Colonic mucosa (tissue), 4 donors: Measurements from ENCODE around the gene FOCAD. TPM values are rescaled to one million over a fixed set of nuclear protein-coding genes. Genes with fewer than 3 reads are reported as not detected.

ENCODE experiments used
- DNase-seq: peaks from one replicate; pipeline ENCODE4 v3.0.0-alpha.2; 2020
- H3K27ac ChIP-seq: fragments of 200-600 bp; one replicate; pipeline ENCODE4 v1.8.0; 2021
- H3K27me3 ChIP-seq: fragments of 200-600 bp; one replicate; pipeline ENCODE4 v1.8.0; 2021
- H3K36me3 ChIP-seq: fragments of 200-600 bp; one replicate; pipeline ENCODE4 v1.8.0; 2021
- H3K4me1 ChIP-seq: fragments of 200-600 bp; one replicate; pipeline ENCODE4 v1.8.0; 2021; ENCODE audit warnings: mild to moderate bottlenecking
- H3K4me3 ChIP-seq: fragments of 200-600 bp; one replicate; pipeline ENCODE4 v1.8.0; 2021
- H3K9ac ChIP-seq, 2 donors: one replicate each; pipeline ENCODE4 v1.7.0; 2013; ENCODE audit warnings: control low read depth in 2 of 2, low read depth in 2 of 2, low read length in 2 of 2
- H3K9me3 ChIP-seq: fragments of 200-600 bp; one replicate; pipeline ENCODE4 v1.8.0; 2021
- CTCF ChIP-seq: fragments of 200-600 bp; IDR thresholded peaks from one replicate; pipeline ENCODE4 v1.8.0; 2022; ENCODE audit warnings: antibody characterized with exemption, mild to moderate bottlenecking
- intact Hi-C: fragments of 100-400 bp; cut with DNase I; formaldehyde crosslinking; loops from one replicate; pipeline ENCODE4 v1.14.1; 2022
- total RNA-seq, 2 donors: library from RNA; stranded (reverse); fragmentation: NEBNext Ultra II Directional in 1 of 2; extraction: Animal tissue kit (Norgen Biotek cat#: 25700) in 1 of 2; gene quantifications; one replicate each; pipeline ENCODE4 v1.2.1, GENCODE V29; 2021
- donor health status: healthy.
- donor health status: DM: no; HTN: no; CAD: no.
- donor health status: DM: no; HTN: no; CAD: no.

The FOCAD gene
- total RNA-seq, 2 donors from 2014 or later, result 26.8 to 44.3 TPM

- Histone ChIP-seq H3K4me1 (no peaks in the 10 kb centered on the region), H3K9me3 (no peaks in the 10 kb centered on the region), H3K4me3 (no peak overlapping the region), H3K9ac (no peak overlapping the region), H3K27me3 (no peaks in the 10 kb centered on the region), H3K36me3 (no peaks in the 10 kb centered on the region), H3K27ac (no peak overlapping the region)
- no peak for TF ChIP-seq CTCF
- intact Hi-C loops, result no loop called here
- no peak for DNase-seq
Measured at GRCh38 chr9:21015129-21015815, 331.2 kb downstream of the FOCAD start.

- H3K36me3 ChIP-seq, result no peaks in the 10 kb centered on the region
- H3K9ac ChIP-seq, result no peak overlapping the region
- intact Hi-C loops, result no loop called here
- H3K9me3 ChIP-seq, result no peaks in the 10 kb centered on the region
- DNase-seq, result no peak
- TF ChIP-seq CTCF, result no peak
- no peaks in the 10 kb centered on the region for H3K27me3 ChIP-seq
- no peaks in the 10 kb centered on the region for H3K4me1 ChIP-seq
- no peak overlapping the region for H3K4me3 ChIP-seq
- no peak overlapping the region for H3K27ac ChIP-seq
Measured at GRCh38 chr9:21015995-21016394, 331.9 kb downstream of the FOCAD start.

GRCh38 chr9:21016701-21017491 lies 332.8 kb downstream of the FOCAD start:
- intact Hi-C loops, result no loop called here
- no peak for DNase-seq
- Histone ChIP-seq H3K27me3 (no peaks in the 10 kb centered on the region), H3K4me1 (no peaks in the 10 kb centered on the region), H3K36me3 (no peaks in the 10 kb centered on the region), H3K4me3 (no peak overlapping the region), H3K9me3 (no peaks in the 10 kb centered on the region), H3K27ac (no peak overlapping the region), H3K9ac (no peak overlapping the region)
- no peak for TF ChIP-seq CTCF

- no peak for TF ChIP-seq CTCF
- no peak overlapping the region for H3K4me3 ChIP-seq
- H3K27ac ChIP-seq, result no peak overlapping the region
- no peaks in the 10 kb centered on the region for H3K36me3 ChIP-seq
- no peaks in the 10 kb centered on the region for H3K27me3 ChIP-seq
- no peaks in the 10 kb centered on the region for H3K9me3 ChIP-seq
- H3K4me1 ChIP-seq, result no peaks in the 10 kb centered on the region
- intact Hi-C loops, result no loop called here
- no peak overlapping the region for H3K9ac ChIP-seq
- no peak for DNase-seq
Measured at GRCh38 chr9:21018177-21018576, 334.1 kb downstream of the FOCAD start.

GRCh38 chr9:21023861-21024260 lies 339.8 kb downstream of the FOCAD start:
- Histone ChIP-seq H3K27ac (no peak overlapping the region), H3K9me3 (no peaks in the 10 kb centered on the region), H3K4me1 (no peaks in the 10 kb centered on the region), H3K27me3 (no peaks in the 10 kb centered on the region), H3K9ac (no peak overlapping the region), H3K36me3 (no peaks in the 10 kb centered on the region), H3K4me3 (no peak overlapping the region)
- intact Hi-C loops, result no loop called here
- no peak for TF ChIP-seq CTCF
- no peak for DNase-seq
